GM21576 (cell line): ENCODE results near the gene LTB4R2.
A peak's percentile ranks its signal among the peaks of the same experiment; 100 is the strongest.

Experiments
- ATAC-seq: cut with Tn5 transposase; IDR thresholded peaks from one replicate; pipeline ENCODE4 v1.9.1; 2021; ENCODE audit warnings: mild to moderate bottlenecking, moderate library complexity; ENCODE audit not compliant: unreplicated experiment

Gene LTB4R2

GRCh38 chr14:24297190-24297964, 12.6 kb upstream of the LTB4R2 start:
- ATAC-seq, result peak; percentile 1

GRCh38 chr14:24298892-24299254, 11.1 kb upstream of the LTB4R2 start:
- peak; percentile 8 for ATAC-seq

GRCh38 chr14:24299255-24300191, 10.4 kb upstream of the LTB4R2 start, which contains the start of the genes DHRS1 and NOP9:
TSS of gene DHRS1 (minus strand) at chr14:24299780. CDS start at chr14:24299106, 674 bp downstream.
TSS of gene NOP9 (plus strand) at chr14:24299850. CDS start at chr14:24299955, 105 bp downstream.
- ATAC-seq, result peak; percentile 64

GRCh38 chr14:24300326-24300980, 9.5 kb upstream of the LTB4R2 start:
- no peak for ATAC-seq

- ATAC-seq, result no peak
These were observed 5.9 kb upstream of the LTB4R2 start for GRCh38 chr14:24304019-24304387.

- ATAC-seq, result no peak
These were observed 2.8 kb upstream of the LTB4R2 start for GRCh38 chr14:24307156-24307574.

- ATAC-seq, result no peak
These were observed 2.2 kb upstream of the LTB4R2 start, which contains the start of gene CIDEB for GRCh38 chr14:24307575-24308341. TSS of gene CIDEB (minus strand) at chr14:24307977. CDS start at chr14:24307858, 119 bp downstream.

- ATAC-seq, result no peak
These were observed 1.4 kb upstream of the LTB4R2 start for GRCh38 chr14:24308342-24309124.

GRCh38 chr14:24310265-24310645, 315 bp downstream of the LTB4R2 start:
- ATAC-seq, result no peak

GRCh38 chr14:24310646-24311604, 985 bp downstream of the LTB4R2 start, which contains the start of gene LTB4R:
TSS of gene LTB4R (plus strand) at chr14:24311502. CDS start at chr14:24315652, 4,150 bp downstream.
- ATAC-seq, result peak; percentile 60

GRCh38 chr14:24311837-24312615, 2.1 kb downstream of the LTB4R2 start:
- ATAC-seq, result no peak

GRCh38 chr14:24312736-24313507, 3.0 kb downstream of the LTB4R2 start:
- no peak for ATAC-seq

GRCh38 chr14:24313913-24314312, 4.0 kb downstream of the LTB4R2 start:
- ATAC-seq, result no peak

- ATAC-seq, result no peak
These were observed 4.6 kb downstream of the LTB4R2 start for GRCh38 chr14:24314377-24315193.

GRCh38 chr14:24315243-24315806, 5.4 kb downstream of the LTB4R2 start:
- no peak for ATAC-seq
